Ovary (tissue), 3 donors: Measurements from ENCODE around the gene CCBE1.

Experiments used
- CTCF ChIP-seq, 3 donors: fragments of 450-650 bp in 2 of 3; fragments of 200-600 bp in 1 of 3; IDR thresholded peaks; one replicate each; pipeline versions ENCODE4 v1.5.1 to v1.8.0; 2016 to 2022; ENCODE audit warnings: antibody characterized with exemption in 3 of 3, mild to moderate bottlenecking in 1 of 3
- EP300 ChIP-seq: sonication (generic); formaldehyde crosslinking; IDR thresholded peaks from one replicate; pipeline ENCODE4 v1.6.1; 2017; ENCODE audit warnings: antibody characterized with exemption
- donor health status: DM: no; HTN: no; CAD: no.

GRCh38 chr18:59550174-59550516 is 147.1 kb downstream of the CCBE1 start:
- TF ChIP-seq CTCF (IDR thresholded peaks at IDR 0.05) (no peak), EP300 (no peak)
